ENCODE data around the gene CPN2. TPM values are rescaled to one million over a fixed set of nuclear protein-coding genes. Genes with fewer than 3 reads are reported as not detected.

The CPN2 gene
- total and polyA plus RNA-seq, 11 donors: 0.14 to 6.0 (median 0.72) TPM

GRCh38 chr3:194352667-194353246 is 1.6 kb upstream of the CPN2 start:
- TF ChIP-seq CTCF (IDR thresholded peaks at IDR 0.05) (no peak), POLR2A (IDR thresholded peaks at IDR 0.05) (no peak)
- WGBS, 4 donors: 91 to 93% (median 92%) methylated on average over 10 of the region's 10 CpGs

GRCh38 chr3:194351952-194352536 is 916 bp upstream of the CPN2 start:
- TF ChIP-seq POLR2A (IDR thresholded peaks at IDR 0.05) (no peak), CTCF (IDR thresholded peaks at IDR 0.05) (no peak)
- DNase-seq (no peak), ATAC-seq (peak in 2 of 4 donors; percentile 12 to 20)
- WGBS, 4 donors: 90 to 93% (median 92%) methylated on average over 14 of the region's 14 CpGs
- H3K4me1 ChIP-seq: no peaks in the 10 kb centered on the region
- no peaks in the 10 kb centered on the region for H3K9me3 ChIP-seq
- H3K27ac ChIP-seq: no peak overlapping the region
- intact Hi-C loops (cut with DNase I): no loop called here
- H3K4me3 ChIP-seq: no peak overlapping the region
- no peaks in the 10 kb centered on the region for H3K36me3 ChIP-seq
- no peaks in the 10 kb centered on the region for H3K27me3 ChIP-seq

More at GRCh38 chr3:194352667-194353246, 1.6 kb upstream of the CPN2 start:
- peaks cover 0 to under 1% (median 0%) of the 10 kb centered on the region in 9 donors for H3K27me3 ChIP-seq
- DNase-seq: no peak
- peak in 1 of 4 donors; percentile 10 for ATAC-seq
- no peak overlapping the region for H3K27ac ChIP-seq
- H3K4me1 ChIP-seq: no peaks in the 10 kb centered on the region
- intact Hi-C loops (cut with DNase I): no loop called here
- no peak overlapping the region for H3K4me3 ChIP-seq
- H3K9me3 ChIP-seq: no peaks in the 10 kb centered on the region
- H3K36me3 ChIP-seq: no peaks in the 10 kb centered on the region

GRCh38 chr3:194350726-194351071 is 429 bp downstream of the CPN2 start:
- Histone ChIP-seq H3K9me3 (no peaks in the 10 kb centered on the region), H3K36me3 (no peaks in the 10 kb centered on the region), H3K4me1 (no peaks in the 10 kb centered on the region), H3K4me3 (no peak overlapping the region), H3K27ac (no peak overlapping the region), H3K27me3 (no peaks in the 10 kb centered on the region)
- WGBS, 4 donors: 65 to 86% (median 82%) methylated on average over 3 of the region's 3 CpGs
- ATAC-seq (no peak), DNase-seq (no peak)
- intact Hi-C loops (cut with DNase I): no loop called here
- TF ChIP-seq POLR2A (IDR thresholded peaks at IDR 0.05) (no peak), CTCF (IDR thresholded peaks at IDR 0.05) (no peak)

- no peak for ATAC-seq
- Histone ChIP-seq H3K9me3 (no peaks in the 10 kb centered on the region), H3K4me1 (no peaks in the 10 kb centered on the region), H3K36me3 (no peaks in the 10 kb centered on the region), H3K27me3 (peaks cover 0 to 12% (median 0%) of the 10 kb centered on the region in 9 donors), H3K4me3 (no peak overlapping the region), H3K27ac (no peak overlapping the region)
- TF ChIP-seq POLR2A (IDR thresholded peaks at IDR 0.05): no peak
- TF ChIP-seq CTCF (IDR thresholded peaks at IDR 0.05): no peak
- intact Hi-C loops (cut with DNase I): loop anchor here in 3 of 10 donors (5.0 to 10.0 kb wide), 2 partner anchors 49 to 684 kb away; partner anchors contain the start of gene GP5 (in 1 of the 3)
- DNase-seq: no peak
- 81 to 90% (median 86%) methylated on average over 6 of the region's 6 CpGs for WGBS, 4 donors
These were observed 2.8 kb downstream of the CPN2 start for GRCh38 chr3:194348354-194348753.

All from heart left ventricle (tissue), 16 donors.